ENCODE data around the gene SCT.

SCT gene

DNA sequence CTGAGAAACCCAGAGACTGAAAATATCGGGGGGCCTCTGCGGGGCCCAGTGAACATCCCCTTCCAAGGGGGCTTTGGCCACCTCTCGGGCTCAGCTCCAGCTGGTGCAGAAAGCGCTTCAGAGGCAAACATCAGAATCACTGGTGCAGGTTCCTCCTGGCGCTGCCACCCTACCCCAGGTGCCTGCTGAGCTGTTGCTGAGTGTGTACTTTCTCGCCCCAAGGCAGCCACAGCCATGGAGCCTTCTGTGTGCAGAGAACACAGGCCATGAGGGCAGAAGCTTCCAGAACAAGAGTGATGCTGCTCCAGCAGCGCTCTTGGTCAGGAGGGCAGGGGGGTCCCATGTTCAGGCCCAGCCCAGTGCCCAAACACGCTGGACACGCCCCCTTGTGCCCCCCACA lies 16.4 kb upstream of the SCT start:
- no peak for DNase-seq

DNA sequence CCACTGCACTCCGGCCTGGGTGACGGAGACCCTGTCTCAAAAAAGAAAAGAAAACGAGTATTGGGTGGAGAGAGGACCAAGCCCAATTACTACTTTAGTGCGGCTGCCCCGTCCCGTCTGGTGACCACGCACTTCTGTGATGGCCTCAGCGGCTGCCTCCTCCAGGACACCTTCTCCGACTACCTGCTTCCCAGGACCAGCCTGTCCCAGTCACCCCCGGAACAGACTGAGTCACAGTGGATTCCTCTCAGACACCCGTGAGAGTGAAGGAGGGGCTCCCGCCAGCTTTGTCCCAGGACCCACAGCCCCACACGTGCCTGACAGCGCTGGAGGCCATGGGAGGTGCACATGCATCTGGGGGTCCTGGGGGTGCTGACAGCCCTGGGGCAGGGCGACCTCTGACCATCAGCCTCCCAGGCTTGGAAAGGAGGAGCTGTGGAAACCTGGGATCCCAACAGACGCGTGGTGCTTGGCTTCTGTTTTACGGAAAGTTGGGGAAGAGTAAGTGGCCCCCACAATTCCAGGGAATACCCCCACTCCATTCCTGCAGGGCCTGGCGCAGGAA lies 14.9 kb upstream of the SCT start:
- DNase-seq: no peak

DNA sequence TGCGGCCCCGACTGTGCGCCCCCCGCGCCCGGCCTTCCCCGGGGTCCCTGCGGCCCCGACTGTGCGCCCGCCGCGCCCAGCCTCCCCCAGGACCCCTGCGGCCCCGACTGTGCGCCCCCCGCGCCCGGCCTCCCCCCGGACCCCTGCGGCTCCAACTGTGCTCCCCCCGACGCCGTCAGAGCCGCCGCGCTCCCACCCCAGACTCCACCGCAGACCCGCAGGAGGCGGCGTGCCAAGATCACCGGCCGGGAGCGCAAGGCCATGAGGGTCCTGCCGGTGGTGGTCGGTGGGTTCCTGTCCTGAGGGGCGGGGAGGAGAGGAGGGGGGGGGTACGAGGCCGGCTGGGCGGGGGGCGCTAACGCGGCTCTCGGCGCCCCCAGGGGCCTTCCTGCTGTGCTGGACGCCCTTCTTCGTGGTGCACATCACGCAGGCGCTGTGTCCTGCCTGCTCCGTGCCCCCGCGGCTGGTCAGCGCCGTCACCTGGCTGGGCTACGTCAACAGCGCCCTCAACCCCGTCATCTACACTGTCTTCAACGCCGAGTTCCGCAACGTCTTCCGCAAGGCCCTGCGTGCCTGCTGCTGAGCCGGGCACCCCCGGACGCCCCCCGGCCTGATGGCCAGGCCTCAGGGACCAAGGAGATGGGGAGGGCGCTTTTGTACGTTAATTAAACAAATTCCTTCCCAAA lies 13.2 kb upstream of the SCT start:
- DNase-seq: no peak

DNA sequence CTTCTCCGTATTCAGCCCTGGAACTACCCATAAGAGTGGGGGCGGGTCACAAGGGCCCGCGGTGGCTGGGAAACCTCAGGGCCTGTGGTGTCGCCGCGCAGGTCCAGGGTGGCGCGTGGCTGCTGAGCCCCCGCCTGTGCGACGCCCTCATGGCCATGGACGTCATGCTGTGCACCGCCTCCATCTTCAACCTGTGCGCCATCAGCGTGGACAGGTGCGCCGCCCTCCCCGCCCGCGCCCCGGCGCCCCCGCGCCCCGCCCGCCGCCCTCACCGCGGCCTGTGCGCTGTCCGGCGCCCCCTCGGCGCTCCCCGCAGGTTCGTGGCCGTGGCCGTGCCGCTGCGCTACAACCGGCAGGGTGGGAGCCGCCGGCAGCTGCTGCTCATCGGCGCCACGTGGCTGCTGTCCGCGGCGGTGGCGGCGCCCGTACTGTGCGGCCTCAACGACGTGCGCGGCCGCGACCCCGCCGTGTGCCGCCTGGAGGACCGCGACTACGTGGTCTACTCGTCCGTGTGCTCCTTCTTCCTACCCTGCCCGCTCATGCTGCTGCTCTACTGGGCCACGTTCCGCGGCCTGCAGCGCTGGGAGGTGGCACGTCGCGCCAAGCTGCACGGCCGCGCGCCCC lies 12.5 kb upstream of the SCT start:
- DNase-seq: no peak

DNA sequence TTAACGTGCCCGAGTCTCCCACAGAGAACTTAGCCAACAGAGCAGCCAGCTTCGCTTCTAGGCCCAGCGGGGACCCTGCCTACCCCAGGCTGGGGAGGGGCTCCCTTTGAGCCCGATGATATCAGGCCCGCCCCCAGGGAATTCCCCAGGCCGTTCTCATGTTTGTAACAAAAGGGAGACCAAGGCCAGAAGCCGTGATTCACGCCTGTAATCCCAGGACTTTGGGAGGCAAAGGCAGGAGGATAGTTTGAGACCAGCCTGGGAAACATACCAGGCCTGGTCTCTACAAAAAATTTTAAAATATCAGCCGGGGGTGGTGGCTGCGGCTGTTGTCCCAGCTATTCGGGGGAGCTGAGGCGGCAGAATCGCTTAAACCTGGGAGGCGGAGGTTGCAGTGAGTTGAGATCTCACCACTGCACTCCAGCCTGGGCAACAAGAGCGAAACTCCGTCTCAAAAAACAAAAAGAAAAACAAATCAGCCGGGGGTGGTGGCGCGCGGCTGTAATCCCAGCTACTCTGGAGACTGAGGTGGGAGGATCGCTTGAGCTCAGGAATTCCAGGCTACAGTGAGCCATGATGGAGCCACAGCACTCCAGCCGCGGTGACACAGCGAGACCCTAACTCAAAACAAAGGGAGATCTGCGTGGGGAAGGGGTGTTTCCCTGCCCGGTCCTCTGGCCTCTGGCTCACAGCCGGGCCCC lies 11.8 kb upstream of the SCT start:
- no peak for DNase-seq

DNA sequence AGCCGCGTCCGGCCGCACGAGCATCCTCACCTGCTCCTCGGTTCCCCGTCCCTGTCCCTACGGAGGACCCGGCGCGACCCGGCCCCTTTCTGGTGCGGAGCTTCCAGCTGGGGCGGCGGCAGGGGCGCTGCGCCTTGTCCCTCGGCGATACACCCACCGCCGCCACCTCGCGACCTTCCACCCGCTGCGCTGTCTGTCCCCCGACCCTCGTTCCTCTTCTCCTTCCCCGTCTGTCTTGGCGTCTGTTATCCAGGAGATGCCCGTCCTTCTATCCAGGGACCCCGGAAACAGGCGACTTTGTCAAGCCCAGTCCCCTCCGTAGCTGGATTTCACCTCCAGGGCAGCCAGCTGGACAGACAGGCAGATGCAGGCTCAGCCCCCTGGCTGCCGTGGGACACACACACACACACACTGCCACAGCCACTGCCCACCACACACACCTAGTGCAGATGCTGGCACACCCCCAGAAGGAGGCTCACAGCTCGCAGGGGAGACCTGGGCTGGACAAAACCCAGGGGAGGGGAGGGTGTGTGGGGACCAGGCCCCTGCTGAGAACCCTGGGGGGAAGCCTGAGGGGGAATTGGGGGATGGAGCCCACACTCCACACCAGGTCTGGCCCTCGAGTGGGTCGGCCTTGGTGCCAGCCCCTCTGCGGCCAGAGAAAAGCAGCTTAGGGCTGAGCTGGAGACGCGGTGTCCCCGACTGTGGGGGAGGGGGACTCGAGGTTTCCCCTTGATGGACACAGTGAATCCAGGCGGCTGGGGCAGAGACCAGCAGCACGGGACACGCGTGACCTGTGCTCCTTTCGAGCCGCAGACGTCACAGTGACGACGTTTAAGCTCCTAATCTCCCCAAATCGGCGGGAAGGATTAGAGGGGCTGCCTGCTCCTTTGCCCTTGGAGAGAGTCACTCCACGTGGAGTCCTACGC lies 10.9 kb upstream of the SCT start:
- no peak for DNase-seq

DNA sequence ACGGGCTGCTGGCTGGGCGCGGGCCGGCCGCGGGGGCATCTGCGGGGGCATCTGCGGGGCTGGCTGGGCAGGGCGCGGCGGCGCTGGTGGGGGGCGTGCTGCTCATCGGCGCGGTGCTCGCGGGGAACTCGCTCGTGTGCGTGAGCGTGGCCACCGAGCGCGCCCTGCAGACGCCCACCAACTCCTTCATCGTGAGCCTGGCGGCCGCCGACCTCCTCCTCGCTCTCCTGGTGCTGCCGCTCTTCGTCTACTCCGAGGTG lies 10.3 kb upstream of the SCT start:
- no peak for DNase-seq

DNA sequence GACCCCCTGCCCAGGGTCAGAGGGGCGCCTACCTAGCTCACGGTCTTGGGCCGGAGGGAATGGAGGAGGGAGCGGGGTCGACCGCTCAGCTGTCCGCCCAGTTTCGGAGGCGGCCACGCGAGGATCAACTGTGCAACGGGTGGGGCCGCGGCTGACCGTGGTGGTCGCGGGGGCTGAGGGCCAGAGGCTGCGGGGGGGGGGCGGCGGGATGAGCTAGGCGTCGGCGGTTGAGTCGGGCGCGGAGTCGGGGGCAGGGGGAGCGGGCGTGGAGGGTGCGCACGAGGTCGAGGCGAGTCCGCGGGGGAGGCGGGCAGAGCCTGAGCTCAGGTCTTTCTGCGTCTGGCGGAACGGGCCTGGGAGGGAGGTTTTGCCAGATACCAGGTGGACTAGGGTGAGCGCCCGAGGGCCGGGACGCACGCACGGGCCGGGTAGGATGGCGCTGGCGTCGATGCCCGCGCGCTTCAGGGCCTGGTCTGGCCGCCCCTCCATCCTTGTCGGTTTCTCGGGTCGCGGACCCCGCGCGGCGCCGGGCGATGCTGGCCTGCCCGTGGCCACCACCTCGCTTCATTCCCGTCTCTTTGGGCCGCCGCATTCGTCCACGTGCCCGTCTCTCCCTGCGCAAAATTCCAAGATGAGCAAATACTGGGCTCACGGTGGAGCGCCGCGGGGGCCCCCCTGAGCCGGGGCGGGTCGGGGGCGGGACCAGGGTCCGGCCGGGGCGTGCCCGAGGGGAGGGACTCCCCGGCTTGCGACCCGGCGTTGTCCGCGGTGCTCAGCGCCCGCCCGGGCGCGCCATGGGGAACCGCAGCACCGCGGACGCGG lies 9.7 kb upstream of the SCT start, which contains the start of gene DRD4:
Gene DRD4, plus strand, starts transcription at position 759 of the 822 bp plus-strand sequence. Its CDS starts 36 bp downstream, at position 795.
- DNase-seq: no peak

DNA sequence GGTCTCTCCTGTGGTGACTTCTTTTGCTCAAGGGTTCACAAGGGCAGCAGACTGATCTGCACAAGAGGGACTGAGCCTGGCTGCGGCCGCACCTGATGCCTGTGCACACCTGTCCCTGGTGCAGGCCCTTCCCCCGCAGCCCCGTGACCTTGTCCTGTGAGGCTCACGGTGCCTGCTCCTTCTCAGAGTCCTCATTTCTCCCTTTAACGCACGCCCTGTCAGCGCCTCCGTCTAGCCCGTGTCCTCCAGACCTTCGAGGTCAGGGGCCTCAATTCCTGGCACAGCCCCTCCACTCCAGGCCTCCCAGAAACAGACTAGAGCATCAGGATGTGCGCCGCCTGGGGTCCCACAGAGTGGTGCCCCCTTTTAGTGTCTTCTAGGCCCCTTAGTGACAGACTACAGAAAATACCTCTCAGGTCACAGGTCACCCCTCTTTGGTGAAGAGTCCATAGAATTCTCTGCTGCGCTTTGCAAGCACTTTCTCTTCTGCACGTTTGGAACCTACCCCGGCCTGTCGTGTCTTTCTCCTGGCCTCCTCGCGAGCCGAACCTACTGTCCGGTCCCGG lies 9.0 kb upstream of the SCT start:
- DNase-seq: no peak

DNA sequence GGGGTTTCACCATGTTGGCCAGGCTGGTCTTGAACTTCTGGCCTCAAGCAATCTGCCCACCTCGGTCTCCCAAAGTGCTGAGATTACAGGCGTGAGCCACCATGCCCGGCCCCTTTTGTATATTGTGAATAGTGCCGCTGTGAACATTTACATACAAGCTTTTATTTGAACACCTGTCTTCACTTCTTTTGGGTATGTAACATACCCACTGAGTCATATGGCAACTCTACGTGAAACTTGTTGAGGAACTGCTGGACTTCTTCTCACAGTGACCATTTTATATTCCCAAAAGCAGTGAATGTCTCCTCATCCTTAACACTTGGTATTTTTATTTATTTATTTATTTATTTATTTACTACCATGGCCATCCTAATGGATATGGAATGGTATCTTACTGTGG lies 3.9 kb upstream of the SCT start:
- DNase-seq: no peak

DNA sequence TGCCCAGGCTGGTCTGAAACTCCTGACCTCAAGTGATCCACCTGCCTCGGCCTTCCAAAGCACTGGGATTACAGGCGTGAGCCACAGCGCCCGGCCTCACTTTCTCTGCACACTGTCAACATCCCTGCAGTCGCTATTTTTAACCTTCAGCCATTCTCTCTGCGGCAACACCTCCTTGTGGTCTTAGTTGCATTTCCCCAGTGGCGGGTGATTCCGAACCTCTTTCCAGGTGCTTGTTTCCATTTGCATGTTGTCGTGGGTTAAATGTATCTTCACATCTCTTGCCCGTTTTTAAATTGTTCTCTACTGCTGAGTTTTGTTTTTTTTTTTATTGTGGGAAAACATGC lies 2.2 kb upstream of the SCT start:
- DNase-seq: no peak

DNA sequence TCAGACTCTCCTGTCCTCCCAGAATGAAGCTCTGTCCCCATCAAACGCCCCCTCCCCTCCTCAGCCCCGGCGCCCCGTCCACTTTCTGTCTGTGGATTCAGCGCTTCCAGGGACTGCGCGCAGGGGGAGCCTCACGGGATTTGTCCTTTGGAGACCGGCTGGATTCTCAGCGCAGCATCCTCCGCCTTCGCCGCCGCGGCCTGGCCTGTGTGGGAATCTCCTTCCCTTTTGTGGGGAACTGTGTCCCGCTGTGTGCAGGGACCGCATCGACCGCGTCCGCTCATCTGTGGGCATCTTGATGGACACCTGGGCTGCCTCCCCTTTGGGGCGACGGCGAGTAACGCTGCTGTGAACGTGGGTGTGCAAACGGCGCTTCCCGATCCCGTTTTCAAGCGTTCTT lies 1.1 kb upstream of the SCT start:
- no peak for DNase-seq

DNA sequence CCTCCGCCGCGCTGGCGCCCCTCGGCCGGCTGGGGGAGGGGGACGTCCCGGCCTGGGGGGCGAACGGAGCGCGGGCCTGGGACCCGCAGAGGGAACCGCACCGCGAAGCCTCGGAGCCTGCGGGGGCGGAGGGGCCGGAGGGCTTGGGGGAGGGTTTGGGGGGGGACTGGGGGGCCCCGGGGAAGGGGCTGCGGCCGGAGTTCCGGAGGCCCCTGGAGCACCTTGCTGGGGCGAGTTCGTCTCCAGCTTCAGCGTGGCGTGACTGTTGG lies 261 bp upstream of the SCT start:
- DNase-seq: no peak

DNA sequence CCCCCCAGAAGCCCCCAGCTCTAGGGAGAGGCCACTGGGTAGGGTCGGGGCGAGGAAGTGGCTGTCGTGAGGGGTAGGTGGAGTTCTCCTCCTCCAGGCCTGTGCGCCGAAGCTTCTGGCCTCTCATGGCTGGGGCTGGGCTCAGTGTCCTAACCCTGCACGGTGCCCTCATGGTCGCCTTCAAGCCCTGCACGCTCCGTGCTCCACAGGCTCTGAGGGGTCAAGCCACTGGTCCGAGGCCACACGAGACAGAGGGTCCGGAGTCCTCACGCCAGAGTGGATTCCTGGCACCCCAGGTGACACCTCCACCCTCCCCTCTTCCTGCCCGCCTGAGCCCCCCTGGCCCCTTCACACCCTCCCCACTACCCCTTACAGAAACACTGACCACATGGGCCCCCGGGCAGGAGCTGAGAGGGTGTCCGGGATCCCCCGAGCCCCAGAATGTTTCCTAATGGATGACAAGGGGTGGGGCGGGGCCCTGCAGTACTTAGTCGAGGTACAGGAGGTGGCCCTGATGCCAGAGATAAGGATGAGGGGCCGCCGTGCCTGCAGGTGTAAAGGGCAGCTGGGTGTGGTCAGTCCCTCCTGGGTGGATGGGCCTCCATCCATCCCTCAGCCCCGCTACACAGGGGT lies 1.2 kb downstream of the SCT start:
- no peak for DNase-seq

DNA sequence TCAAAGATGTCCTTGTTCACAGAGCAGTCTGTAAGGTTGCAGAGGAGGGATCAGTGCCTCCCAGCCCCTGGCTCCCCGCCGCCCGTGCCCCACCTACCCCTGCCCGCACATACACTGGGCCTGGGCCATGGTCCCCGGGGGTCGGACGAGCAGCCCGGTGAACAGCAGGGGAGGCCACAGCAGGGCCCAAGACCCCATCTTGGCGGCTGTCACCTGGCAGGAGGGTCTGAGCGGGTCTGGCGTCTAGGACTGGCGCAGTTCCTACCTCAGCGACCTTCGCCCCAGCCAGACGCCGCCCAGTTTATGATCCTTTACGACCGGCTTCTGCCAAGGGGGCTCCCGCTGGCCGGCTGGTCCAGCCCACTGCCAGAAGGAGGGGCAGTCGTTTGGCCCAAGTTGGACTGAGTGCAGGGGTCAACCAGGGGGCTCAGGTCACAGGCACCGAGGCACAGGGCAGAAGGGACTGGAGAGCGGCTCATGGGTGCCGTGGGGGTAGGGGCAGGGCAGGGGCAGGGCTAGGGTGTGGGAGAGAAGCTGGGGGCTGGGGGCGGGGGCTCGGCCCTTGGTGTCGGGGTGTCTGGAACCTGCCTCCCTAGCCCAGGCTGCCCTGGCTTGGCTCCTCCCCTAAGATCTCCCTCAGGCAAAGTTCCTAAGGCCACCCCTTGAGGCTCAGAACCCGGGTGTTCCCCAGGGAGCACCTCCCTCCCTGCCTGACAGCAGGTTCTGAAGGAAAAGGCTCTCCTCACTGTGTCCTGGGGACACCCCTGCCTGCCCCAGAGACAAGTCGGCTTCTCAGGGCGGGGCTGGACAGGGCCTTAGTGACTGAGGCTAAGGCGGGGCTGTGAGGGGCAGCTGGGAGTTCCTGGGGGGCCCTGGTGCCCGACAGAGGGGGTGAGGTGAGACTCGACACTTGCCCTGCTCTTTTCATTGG lies 2.0 kb downstream of the SCT start, which contains the start of gene CDHR5:
Gene CDHR5, minus strand, starts transcription at position 251 of the 931 bp plus-strand sequence. Its CDS starts 53 bp downstream, at position 198.
- no peak for DNase-seq

DNA sequence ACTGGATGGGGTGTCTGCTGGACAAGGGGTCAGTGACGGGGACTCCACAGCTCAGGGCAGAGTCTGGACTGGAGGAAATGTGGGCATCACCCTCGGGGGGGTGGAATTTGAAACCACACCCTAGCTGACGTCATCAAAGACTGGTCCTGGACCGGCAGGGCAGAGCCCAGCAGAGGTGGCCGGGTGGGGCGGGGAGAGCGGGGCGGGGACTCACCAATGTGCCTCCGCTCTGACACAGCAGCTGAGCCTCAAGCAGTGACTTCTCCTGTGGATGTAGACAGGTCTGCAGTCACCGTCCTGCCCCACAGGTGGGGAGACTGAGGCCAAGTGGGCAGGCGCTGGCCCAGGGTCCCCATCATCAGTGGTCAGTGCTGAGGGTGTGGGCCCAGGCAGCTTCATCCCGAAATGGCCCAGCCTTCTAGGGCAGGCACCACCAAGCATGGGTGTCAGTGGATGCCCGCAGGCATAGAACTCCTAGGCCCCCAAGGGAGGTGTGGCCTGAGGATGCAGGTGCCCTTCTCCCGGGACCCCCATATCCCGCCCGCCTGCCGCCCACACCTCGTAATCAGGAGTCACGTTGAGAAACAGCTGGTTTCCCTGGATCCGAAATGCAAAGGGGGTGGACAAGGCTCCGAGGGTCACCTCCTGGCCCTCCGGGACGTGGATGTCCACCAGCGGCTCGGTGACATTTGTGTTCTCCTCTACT lies 2.8 kb downstream of the SCT start:
- DNase-seq: no peak

DNA sequence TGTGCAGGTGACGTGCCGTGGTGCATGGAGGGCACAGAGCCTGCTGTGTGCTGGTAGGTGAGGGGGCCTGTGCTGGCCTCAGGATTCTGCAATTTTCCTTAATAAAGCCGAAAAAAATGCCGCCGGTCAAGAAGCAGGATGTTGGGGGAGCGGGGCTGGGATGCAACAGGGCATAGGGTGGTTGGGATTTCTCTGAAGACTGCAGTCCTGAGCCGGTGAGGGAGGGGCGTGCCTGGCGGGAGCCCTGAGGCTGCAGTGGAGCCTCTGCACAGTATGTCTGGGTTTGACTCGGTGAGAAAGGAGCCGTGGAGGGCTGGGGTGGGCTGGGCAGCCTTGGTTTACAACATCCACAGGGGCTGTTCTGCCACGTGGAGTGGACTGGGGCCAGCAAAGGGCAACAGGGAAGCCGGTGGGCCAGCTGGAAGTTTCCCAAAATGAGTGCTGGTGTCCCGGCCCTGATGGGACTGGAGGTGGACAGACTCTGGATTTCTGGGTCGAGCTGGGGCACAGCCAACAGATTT lies 3.6 kb downstream of the SCT start:
- DNase-seq: no peak

DNA sequence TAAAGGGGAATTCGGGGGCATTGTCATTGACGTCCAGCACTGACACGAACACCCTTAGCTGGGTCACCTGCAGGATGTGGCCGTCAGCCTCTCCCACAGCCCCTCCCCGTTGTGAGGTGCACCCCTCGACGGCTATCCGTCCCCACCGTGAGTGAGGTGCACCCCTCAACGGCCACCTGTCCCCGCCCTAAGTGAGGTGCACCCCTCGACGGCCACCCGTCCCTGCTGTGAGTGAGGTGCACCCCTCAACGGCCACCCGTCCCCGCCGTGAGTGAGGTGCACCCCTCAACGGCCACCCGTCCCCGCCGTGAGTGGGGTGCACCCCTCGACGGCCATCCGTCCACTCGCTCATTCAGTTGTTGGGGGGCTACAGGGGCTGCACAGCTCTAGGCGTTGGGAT lies 5.1 kb downstream of the SCT start:
- DNase-seq: no peak

Data from NCI-H1105 (cell line).